H4 (cell line): ENCODE measurements around the gene C3orf85. TPM values are rescaled to one million over a fixed set of nuclear protein-coding genes. Genes with fewer than 3 reads are reported as not detected.
A peak's percentile ranks its signal among the peaks of the same experiment; 100 is the strongest.
"Not testable (repeated sequence)": the region's sequence is repeated elsewhere in the genome, so short reads cannot be mapped to it uniquely, and the experiment has no call there.

Experiments
- DNase-seq: peaks from one replicate; pipeline ENCODE4 v3.0.0-alpha.2; 2015; ENCODE audit warnings: low spot score
- total RNA-seq: library from RNA; depleted of rRNA; stranded (reverse); fragments of >200 nt; shearing (Covaris generic); gene quantifications from 2 replicates; pipeline ENCODE4 v1.2.3, GENCODE V29; 2014; rRNA removed

Gene C3orf85, protein sequence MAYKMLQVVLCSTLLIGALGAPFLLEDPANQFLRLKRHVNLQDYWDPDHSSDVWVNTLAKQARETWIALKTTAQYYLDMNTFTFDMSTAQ
- total RNA-seq = not detected in 2 replicates

DNA sequence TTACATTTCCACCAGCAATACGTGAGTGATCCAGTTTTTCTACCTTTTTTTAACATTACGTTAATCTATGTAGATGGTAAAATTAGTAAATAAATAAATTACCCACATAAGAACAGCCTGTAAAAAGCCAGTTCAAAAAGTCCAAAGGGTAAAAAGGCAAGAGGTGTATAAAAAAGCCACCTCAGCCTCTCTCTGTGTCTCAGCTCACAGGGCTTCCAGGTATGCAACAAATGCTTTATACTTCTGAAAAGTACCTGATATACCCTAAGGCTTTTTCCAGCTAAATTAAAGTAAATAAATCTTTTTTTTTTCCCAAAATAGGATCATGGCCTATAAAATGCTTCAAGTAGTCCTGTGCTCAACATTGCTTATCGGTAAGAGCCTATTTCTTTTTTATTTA lies at the start of gene C3orf85:
TSS of gene C3orf85 (plus strand) at position 197 of the 400 bp plus-strand sequence. CDS start at position 326, 129 bp downstream.
- DNase-seq = no peak

- no peak for DNase-seq
These were observed 47.3 kb upstream of the C3orf85 start for GRCh38 chr3:109089265-109089664.

DNA sequence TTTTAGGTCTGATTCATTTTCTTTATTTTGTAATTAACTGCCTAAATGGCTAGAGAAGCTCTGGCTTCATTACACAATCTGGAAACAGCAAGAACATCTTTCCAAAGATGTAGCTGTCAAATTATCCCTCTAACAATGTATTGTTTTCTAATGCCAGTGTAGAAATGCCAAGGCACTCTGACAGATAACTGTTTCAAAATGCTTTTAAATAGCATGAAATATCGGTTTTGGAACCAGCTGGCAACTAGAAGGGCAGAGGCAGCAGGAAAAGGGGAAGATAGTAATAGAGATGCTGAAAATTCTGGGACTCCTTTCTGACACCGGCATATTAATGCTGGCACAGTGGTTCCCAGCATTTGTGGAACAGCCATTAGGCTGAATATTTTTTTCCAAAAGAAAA lies 44.7 kb upstream of the C3orf85 start:
- DNase-seq = no peak

GRCh38 chr3:109093561-109093960 lies 43.0 kb upstream of the C3orf85 start:
- no peak for DNase-seq

- DNase-seq = no peak
These were observed 41.4 kb upstream of the C3orf85 start for GRCh38 chr3:109095166-109095565.

DNA sequence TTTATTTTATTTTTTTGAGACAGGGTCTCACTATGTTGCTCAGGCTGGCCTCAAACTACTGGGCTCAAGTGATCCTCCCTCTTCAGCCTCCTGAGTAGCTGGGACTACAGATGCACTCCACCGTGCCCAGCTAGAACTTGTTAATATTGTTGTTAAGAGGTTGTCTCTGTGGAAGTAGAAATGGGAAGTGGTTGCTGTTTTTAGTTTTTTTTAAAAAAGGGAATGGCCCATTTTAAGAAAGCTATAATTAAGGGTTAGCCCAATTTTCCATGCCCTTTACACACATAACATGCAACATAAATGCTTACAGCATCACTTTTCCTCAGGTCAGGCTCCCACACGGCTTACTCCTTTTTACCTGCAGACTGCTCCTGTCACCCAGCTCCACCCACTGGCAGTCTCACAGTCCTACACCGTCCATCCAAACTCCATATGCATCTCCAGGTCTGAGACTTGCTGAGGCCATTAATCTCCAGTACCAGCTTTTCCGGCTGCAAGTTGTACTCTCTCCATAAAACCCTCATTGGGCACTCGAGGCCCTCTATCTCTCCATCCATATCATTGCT lies 38.4 kb upstream of the C3orf85 start:
- DNase-seq = peak; percentile 14

DNA sequence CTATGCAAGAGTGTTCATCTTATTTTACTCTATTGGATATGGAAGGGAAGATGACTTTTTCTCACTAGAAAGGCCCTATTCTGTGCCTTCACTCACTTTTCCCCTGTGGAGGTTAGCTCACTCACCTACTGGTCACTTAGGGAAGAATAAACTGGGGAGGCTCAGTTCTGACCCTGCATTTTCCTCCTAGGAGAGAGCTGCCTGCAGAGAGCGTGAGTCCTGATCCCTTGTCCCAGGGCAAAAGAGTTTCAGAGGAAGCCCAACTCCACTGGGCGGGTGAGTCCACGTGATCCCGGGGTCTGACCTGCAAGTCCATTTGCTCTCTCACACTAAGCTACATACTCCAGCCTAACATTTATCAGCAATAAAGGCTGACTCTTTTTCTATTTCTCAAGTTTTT lies 26.9 kb upstream of the C3orf85 start:
- no peak for DNase-seq

DNA sequence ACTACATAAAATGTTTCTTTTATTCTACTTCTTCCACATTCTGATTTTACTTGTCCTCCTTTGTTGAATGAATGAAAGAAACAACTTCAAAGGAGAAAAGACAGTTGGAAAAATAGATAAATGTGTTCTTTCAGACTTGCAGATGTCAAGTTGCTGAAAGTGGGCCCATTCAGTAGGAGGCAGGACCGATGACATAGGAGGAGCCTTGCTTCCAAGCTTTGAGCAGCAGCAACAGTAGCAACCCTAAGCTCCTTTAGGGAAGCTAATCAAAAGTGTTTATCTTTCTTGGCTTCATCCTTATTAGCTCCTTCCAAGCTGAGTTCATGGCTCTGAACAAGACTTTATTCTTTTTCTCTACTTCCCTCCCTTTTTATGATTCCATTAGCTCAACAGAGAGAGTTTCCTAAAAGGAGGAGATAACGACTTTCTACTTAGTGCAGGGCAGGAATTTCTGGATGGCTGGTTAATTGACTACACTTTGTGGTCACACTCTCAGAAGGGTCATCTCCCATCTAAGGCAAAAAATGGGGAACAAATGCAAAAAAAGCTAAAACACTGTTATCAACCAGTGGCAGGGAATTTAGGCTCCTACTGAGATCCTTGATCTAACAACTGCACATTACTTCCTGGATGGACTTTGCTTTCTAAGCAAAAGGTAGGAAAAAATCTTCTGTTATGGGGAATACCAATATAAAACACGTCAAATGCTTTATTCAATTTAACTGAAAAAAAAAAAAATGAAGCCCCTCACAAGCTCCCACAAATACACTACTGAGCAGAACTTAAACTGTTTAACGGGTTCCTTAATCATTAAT lies 23.4 kb upstream of the C3orf85 start:
- no peak for DNase-seq

DNA sequence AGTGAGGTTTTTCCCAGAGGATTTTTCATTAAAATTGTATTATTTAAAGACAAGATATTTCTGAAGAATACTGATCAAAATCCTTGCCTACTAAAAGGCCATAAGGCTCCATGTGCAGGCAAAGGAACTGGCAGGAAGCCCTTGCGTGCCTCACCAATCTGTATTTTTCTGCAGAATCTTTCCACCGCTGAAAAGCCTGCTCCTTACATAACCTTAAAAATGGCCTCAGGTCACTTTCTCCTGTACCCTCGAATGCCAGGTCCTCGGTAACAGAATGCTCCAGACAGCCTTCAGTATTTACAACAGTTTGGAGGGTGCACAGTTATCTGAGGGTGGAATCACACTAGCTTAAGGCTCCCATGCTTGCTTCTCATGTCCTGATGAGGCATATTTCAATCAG lies 21.8 kb upstream of the C3orf85 start:
- no peak for DNase-seq

DNA sequence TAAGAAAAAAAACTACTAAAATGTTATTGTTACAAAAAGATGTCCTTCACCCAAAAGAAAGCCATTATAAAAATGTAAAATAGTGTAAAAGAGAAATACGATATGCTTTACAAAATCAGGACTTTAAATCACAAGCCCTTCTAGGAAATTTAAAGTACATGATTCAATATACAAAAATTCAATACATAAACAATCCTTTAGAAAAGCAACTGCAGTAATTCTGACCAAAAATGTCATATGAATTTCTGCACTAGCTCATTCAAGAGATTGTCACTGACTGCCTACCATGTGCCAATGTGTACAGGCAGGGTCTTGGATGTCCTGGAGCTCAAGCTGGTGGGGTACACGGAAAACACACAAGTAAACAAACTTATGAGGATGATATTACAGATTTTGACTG lies 21.1 kb upstream of the C3orf85 start:
- peak; percentile 20 for DNase-seq

DNA sequence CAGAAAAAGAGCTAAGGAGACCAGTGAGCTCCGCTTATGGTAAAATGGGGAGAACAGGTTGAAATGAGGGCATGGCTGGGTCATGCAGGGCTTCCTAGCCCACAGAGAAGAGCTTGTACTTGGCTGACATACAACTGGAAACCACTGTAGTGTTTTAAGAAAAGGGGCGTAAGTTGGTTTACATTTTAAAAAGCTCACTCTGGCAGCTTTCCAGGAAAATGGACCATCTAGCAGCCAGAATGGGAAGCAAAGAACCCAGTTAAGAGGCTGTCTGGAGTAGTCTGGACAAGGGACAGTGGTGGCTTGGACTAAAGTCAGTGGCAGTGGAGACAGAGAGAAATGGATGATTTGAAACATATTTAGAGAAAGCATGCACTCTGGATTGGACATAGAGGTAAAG lies 20.5 kb upstream of the C3orf85 start:
- DNase-seq = peak; percentile 48

- no peak for DNase-seq
These were observed 18.6 kb upstream of the C3orf85 start, which contains the start of gene MORC1 for GRCh38 chr3:109117939-109118338. MORC1 (minus strand) TSS chr3:109118134; CDS start chr3:109118059, 75 bp downstream.

DNA sequence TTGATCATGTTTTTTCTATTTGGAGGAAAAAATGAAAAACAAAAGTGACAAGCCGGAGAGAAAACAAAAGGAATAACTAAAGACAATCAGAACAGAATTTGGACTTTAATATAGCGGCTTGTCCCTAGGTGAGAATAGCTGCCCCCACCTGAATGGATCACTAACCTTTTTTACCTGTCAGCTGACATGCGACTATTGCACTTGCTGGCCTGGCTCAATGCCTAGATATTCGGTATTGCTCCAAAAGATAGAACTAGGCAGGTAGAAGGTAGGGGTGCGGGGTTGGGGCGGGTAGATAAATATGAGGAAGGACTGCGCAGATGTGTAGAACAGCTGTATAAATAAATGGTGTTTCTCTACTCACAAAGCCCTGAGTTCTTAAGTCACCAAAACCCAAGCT lies 17.9 kb upstream of the C3orf85 start:
- DNase-seq = no peak

GRCh38 chr3:109122690-109123089 lies 13.8 kb upstream of the C3orf85 start:
- no peak for DNase-seq

DNA sequence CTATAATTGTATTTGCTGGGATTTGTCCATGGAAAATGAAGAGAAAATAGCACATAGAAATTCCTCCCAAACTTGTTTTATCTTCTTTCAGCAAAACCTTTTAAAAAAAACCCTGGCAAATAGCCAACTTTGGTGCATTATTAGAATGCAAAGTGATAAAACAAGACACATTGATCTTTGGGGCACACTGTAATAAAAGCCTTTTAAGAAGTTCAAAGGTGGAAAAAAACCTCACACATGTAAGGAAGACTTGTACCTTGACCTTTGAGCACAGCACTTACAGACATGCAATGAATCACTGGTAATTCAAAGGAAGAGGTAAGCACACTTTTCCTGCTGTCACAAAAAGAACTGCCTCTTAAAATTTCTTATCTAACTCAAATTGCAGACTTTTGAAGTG lies 10.6 kb upstream of the C3orf85 start:
- no peak for DNase-seq

DNA sequence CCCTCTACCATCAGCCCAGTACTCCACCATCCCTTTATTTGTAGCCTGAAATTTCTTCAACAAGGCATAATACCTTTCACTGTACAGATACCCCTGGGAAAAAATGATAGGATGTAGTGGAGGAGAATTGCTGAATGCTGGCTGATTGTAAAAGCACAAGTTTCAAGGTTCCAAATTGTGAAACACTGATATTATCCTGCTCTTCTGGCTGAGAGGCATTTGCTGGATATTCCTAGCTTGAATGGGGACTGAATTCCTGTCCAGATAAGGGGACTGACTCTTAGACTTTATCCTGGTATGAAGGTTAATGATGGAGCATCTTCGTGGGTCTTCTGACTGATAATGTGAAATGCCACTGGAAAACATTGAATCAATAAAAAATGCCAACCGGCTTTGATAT lies 9.0 kb upstream of the C3orf85 start:
- DNase-seq = no peak

DNA sequence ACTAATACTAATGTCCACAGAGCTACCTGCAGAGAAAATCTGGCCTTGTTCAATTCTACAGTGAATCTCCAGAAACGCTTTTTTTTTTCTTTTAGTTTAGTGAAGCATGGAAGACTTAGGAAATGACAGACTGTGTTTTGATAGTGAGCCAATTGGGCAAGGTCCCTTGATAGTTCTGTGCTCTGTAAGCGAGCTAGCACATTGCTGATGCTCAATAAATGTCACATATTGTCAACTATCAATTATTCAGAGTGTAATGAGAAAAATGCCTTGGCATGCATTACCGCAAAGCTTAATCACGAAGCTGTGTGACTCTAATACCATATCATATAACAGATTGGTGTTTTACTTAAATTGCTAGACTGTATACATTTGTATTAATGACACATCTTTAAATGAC lies 5.2 kb upstream of the C3orf85 start:
- DNase-seq = peak; percentile 38

- DNase-seq = peak; percentile 91
These were observed 3.6 kb upstream of the C3orf85 start for GRCh38 chr3:109132801-109133473.

DNA sequence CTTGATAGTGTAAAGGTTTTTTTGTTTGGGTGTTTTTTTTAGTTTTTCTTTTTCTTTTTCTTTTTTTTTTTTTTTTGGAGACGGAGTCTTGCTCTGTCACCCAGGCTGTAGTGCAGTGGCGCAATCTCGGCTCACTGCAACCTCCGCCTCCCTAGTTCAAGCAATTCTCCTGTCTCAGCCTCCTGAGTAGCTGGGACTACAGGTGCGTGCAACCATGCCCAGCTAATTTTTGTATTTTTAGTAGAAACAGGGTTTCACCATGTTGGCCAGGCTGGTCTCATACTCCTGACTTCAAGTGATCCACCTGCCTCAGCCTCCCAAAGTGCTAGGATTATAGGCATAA lies 3.1 kb upstream of the C3orf85 start:
- DNase-seq = not testable (repeated sequence)

DNA sequence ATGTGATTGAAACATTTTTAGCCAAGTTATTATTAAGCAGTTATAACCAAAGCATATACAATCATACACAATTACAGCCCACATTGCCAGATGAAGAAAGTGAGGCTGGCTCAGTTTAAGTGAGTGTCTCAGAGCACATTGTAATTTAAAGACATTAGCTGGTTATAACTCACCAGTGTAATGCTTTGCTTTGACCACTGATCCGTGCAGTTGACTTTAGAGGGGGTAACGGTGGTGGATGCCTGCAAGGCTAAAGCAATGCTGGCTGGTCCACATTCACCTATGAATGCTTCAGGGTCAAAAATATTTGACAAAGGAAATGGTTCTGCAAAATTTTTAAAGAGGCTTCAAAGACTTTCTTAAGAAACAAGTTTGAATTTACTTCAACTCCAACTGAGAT lies 1.2 kb downstream of the C3orf85 start:
- no peak for DNase-seq

- no peak for DNase-seq
These were observed 3.8 kb downstream of the C3orf85 start for GRCh38 chr3:109140318-109140717.

GRCh38 chr3:109143646-109144045 lies 7.1 kb downstream of the C3orf85 start:
- no peak for DNase-seq

DNA sequence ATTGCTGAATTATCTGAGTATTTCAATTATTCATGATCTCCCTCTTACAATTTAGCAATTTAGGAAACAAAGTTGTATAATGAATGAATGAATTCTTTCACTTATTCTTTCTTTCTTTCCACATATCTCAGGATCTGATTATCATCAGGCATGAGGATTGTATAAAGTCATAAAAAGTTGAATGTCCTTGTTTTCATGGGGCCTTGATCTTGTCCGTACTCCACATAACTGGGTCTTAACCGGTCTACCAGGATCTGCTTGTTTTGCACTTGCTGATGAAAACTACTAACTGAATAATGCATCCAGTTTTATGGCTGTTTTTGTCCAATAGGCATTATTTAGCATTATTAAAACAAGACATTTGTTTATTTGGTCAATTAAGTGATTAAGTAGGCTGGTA lies 12.6 kb downstream of the C3orf85 start:
- no peak for DNase-seq
